GM19397 (cell line): ENCODE measurements around the gene GJB4.
"Not testable (repeated sequence)": the region's sequence is repeated elsewhere in the genome, so short reads cannot be mapped to it uniquely, and the experiment has no call there.

Experiments
- ATAC-seq: cut with Tn5 transposase; IDR thresholded peaks from one replicate; pipeline ENCODE4 v1.9.1; 2021; ENCODE audit warnings: mild to moderate bottlenecking, moderate library complexity; ENCODE audit not compliant: unreplicated experiment

The GJB4 gene

DNA sequence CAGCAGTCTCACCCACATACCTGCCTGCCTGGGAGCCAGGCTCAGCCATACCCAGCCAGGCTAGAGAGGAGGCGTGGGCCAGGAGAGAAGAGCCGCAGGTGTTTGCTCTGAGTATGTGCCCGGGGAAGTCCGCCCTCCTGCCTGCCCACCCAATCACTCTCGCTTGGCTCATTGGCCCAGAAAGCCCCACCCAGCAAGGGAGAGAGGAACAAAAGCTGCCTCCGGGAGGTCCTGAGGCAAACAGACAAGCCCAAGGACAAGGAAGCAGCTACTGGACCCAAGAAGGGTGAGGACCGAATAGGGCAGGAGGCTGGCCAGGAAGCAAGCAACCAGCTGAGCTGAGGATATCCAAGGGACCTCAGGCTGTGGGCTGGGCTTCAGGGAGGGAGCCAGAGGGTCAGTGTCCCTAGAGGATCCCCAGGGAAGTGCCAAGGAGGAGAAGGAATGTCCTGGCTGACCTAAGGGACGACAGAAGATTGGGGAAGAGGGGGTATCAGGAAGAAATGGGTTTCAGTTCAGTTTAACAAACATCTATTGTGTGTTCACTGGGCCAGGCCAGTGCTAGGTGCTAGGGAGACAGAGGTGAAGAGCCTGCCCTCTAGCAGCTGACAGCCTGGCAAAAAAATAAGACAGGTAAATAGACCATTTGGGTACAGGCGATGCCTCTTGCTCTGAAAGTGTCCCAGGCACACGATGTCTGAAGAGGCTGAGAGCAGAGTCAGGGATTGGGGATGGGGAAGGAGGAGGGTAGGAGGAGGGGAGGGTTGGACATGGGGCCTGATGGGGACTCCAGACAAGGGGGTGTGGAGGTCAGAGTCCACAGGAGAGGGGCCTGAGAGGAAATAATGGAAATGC, at the start of gene GJB4:
Gene GJB4, plus strand, starts transcription at position 238 of the 855 bp plus-strand sequence. CDS start 1,515 bp downstream, outside the sequence.
- no peak for ATAC-seq

DNA sequence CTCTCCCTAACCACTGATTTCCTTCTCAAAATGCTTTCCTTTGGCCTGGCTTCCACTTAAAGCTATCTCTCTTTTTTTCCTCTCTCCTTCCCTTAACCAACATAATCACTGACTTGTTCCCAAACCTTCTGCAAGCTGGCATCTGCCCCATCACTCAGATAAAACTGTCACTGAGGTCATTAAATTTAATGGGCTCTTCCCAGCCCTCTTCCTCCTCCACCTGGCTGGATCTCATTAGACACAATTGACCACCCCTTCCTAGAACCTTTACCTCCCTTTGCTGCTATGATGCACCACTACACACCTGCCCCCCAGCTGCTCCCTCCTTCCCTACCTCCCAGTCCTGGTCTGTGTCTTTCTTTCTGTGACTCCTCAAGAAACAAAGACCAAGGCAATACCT, 48.7 kb upstream of the GJB4 start:
- ATAC-seq = no peak

DNA sequence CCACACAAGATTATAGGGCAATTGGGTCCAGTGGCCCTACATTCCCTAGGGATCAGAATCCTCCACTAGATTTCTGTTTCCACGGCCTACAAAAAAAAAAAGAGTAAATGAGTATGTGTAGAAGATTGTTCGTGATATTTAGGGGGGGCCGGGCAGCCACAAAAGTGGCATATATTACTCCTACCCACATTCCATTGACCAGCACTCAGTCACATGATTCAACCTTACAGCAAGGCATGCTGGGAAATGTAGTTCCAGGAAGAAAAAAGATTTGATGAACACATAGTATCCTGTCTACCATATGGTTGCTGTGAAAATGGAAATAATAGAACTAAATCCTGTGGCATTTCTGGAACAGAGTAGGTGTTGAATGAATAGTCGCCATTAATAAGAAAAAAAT, 48.1 kb upstream of the GJB4 start:
- ATAC-seq = no peak

DNA sequence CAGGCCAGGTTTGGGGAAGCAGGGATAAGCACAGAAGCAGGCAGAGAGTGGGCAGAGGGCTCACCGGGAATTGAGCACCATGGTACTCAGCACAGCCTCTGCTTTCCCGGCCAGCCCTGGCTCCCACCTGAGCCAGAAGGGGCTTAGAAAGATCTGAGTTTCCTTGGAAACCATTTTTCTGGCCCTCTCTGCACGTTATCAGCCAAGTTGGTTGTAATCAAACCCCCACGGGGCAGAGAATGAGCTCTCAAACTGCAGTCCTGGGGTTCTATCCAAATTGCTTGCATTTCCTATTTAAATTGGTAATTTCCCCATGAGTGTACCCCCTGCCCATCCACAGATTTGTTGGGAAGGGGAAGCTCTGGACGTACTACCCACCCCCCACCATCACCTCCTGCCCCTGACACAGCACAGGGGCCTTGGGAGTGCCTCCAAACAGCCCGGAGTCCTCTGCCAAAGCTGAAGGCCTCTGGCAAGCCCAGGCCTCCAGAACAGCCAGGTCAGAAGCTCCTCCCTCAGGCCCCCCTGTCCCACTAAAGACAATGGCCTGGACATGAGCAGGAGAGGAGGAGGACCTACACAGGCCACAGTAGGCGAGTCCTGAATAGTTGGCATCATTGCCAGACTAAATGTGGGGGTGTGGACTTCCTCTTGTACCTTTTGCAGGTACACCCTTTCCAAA, 47.4 kb upstream of the GJB4 start:
- no peak for ATAC-seq

DNA sequence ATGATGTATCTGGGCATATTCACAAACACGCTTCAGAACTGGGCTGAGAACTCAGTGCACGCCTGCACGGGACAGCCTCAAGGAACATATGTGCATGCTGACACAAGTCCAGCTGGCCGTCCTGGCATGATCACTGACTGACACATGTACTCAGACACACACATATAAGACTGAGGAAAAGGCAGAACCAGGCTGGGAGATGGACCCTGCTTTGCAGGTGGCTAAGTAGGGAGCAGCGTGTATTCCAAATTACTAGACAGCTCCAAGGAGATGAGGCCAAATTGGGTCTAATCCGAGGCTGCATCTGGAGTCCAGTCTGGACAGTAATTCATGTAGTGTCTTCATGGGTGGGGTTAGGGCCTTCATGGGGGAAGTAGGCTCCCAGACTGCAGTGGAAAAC, 46.1 kb upstream of the GJB4 start:
- ATAC-seq = no peak

DNA sequence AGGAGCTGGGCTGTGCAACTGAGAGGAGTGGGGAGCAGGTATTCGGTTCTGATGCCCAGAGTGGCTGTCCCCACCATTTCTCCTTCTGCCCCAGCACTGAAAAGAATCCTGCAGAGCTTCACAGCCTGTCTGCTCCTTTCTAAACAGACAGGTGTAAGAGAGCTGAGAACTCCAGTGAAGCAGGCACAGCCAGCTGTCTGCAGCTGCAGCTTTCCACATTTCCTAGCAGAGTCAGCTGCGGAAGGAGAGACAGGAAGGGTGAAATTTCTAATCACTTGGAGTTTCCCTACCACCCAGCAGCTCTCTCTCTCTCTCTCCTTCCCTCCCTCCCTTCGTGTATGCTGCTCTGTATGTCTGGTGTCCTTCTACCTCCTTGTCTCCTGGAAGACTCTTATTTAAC, 45.2 kb upstream of the GJB4 start:
- ATAC-seq = no peak

DNA sequence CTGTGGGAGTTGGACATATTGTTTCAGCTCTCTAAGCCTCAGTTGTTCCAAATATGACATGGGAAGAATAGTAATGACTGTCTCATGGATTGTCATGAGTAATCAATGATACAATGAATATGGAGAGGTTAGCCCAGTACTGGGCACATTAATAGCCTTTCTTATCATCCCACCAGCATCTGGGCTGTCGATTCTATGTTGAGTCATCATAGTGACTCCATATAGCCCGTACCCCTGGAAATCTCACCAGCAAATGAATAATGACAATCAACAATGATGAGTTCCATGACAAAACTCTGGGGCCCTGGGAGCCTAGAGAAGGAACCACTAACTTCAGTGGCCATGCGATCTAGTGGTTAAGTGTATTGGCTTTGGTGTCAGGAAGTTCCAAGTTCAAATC, 44.4 kb upstream of the GJB4 start:
- ATAC-seq = no peak

DNA sequence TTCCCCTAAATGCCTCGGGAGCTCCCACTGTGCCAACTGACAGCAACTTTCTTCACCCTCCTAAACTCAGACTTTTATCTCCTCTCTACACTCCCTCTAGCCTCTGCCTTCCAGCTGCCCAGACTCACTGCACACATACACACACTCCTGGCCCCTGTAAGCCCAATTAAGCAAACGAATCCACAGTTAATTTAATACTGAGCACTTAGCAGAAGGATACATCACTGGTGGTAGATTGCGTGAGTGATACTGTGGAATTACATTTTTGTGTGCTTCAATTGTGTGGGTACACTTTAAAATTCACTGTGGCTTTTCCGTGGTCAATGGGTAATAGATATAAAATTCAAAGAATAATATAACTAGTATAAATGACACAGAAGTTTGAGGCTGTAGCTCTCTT, 38.3 kb upstream of the GJB4 start:
- ATAC-seq = no peak

DNA sequence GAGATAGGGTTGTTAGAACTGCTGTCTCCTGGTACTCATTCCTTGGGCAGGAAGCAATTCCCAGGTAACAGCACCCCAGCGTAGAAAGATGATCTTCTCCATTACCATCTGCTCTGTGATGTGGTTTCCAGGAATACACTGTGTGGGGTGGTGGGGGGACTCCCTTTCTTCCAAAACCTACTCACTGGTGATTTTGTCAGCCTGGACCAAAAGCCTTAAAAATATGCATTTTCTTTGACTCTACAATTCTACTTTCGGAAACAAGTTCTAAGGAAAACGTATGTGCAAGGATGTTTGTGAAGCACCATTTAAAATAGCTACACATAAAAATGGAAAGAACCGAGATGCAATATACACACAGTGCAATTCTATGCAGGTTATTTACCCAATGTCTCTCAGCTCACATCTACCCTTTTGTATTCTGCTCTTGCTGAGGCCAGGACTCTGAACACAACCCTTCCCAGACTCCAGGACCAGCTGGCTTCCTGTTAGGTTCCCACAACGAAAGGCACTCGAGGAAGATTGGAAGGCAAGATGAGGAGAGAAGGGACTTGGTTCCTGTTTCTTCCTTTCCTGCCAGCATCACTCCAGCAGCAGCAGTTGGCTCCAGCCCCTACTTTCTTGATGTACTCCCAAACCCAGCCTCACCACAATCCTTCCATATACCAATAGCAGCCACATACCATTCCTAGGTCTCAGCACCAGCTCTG, 37.7 kb upstream of the GJB4 start:
- ATAC-seq = no peak

DNA sequence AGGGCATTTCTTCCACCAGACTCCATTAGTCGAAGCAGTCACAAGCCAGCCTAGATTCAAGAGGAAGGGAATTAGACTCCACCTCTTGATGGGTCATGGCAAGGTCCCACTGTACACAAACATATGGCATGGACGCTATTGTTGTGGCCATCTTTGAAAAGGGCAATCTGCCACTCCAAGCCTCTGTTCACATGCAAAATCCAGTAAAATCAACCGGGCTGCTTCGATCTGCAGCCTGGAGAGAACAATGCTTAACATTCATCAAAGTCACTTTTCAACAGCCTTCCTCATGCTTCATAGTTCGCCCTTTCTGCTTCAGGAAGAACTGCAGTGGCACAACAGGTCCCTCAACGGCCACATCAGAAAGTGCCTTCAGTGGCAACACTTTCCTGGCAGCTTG, 32.7 kb upstream of the GJB4 start:
- no peak for ATAC-seq

DNA sequence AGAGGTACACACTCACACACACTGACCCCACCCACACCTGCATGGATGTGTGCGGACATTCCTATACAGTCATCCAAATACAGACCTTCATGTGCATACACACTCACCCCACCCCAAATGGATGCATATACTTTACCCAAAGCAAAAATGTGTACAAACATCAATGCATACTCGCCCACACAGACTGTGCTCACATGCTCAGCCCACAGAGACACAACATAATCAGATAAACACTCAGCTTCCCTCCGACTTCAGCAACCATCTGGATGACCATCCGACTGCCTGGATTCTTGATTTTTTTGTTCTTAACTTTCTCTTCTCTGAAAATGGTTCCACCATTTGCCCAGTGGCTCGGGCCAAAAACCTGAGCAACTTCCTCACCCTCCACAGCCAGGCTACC, 29.1 kb upstream of the GJB4 start:
- ATAC-seq = no peak

DNA sequence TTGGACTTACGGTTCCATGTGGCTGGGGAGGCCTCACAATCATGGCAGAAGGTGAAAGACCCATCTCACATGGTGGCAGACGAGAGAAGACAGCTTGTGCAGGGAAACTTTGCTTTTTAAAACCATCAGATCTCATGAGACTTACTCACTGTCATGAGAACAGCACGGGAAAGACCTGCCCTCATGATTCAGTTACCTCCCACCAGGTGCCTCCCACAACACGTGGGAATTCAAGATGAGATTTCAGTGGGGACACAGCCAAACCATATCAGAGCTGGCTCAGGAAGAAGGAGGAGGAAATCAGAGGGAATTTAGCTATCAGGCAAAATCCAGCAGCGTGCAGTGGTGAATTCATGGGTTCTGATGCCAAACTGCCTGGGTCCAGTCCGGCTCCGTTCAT, 26.7 kb upstream of the GJB4 start:
- ATAC-seq = not testable (repeated sequence)

DNA sequence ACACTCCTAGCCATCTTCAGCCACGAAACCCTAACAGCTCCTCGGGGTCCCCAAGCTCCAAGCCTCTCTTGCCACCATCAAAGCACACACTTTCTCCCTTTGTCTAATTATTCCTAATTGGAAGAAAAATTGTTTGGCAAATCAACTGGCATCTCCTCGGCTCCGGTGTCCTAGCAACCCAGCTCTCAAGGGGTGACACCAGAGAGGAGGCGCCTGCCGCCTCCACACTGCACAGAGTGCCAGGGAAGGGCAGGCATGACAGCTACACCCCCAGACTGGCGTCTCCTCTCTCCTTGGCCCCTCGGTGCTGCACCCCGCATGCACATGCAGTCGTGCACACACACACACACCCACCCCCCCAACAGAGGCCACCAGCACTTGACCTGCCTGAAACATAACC, 22.8 kb upstream of the GJB4 start:
- no peak for ATAC-seq

DNA sequence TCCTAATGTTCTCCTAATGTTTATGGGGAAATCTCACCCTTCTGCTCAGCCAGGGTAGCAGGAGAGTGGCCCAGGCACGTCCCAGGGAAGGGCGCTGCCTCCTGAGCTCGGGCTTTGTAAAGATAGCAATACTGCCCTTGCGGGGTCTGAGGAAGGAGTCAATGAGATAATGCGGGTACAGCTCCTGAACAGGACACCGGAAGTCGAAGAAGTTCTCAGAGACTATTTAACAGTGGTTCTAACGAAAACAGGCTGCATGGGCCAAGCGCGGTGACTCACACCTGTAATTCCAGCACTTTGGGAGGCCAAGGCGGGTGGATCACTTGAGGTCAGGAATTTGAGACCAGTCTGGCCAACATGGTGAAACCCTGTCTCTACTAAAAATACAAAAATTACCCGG, 22.3 kb upstream of the GJB4 start:
- ATAC-seq = not testable (repeated sequence)

DNA sequence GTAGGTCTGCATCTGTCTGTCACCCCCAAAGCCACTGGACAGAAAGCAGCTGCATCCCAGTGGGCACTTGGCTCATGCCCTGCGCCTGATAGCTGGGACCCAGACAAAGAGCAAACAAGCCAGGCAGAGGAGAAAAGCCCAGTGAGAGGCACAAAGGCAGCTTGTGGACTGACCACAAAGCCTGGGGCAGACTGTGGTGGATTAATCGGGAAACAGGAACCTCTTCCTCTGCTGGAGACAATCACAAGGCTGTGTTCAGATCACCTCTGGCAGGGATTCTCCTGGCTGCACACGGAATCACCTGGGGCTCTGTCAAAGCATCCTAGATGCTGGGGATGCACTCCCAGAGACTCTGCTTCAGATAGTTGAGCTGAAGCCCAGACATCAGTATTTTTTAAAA, 19.9 kb upstream of the GJB4 start:
- ATAC-seq = no peak

DNA sequence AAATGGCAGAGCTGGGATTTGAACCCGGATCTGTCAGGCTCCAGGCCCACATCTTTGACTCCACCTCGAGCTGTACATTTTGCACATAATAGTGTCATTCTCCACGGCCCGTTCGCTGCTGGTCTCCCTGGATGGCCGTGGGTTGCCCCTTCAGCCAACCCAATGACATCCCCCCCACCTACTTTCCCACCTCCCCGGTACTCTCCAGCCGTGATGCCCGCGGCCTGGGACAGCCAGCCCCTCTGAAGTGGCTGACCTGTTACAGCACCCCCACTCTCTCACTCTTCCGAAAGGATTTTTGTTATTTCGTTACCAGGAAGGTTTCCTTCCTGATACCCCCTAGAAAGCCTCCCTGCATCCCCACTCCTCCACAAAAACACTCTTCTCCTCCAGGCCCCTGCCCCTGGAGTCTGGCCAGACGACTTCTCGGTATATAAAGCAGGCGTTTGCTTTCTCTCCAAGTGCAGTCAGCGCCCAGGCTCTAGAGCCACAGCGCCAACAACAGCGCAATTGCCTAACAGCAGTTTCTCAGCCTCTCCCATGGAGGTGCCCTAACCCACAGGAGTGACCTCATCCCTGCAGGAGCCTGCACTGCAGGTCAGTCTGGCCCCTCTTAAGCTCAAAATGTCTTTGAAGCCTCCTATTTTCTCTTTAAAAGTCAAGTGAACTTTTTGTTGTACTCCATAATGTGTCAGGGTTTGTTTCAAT, 19.2 kb upstream of the GJB4 start:
- no peak for ATAC-seq

DNA sequence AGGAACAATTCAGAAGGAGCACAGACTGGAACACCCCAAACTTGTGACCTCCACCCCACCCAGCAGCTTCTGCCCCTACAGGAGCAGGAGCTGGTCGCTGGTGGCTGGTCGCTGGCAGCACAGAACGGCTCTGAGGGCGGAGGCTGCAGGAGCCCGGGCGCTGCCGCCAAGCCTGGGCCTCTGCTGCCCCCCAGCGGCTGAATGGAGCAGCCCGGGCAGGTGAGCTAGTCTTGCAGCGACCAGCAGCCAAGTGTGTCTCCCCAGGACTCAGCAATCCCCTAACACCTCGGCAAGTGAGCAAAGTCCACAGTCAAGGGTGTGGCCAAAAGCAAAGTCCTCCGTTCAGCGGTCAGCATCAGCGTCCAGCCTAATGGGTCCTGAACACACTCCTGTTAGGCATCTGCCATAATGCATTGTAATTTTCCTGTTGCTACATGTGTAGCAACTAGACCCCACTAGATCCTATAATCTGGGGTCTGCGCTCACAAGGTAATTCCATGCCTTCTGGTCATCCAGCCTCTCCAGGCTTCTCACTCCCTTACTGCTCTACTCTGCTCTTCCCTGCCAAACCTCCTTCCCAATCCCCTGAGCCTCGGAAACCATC, 16.8 kb upstream of the GJB4 start:
- no peak for ATAC-seq

DNA sequence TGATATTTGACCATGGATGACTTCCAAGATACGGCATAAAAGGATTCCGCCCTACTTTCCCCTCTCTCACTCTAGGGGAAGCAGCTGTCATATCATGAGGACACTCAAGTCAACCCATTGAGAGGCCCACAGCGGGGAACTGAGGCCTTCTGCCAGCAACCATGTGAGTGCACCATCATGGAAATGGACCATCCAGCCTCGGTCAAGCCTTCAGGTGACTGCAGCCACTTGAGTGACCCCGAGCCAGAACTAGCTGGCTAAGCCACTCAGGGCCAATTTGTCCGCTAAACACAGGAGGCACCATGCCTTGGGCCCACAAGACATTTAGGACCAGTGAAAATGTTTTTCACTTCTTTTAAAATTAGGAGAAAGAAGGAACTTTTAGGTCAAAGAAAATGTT, 15.8 kb upstream of the GJB4 start:
- no peak for ATAC-seq

DNA sequence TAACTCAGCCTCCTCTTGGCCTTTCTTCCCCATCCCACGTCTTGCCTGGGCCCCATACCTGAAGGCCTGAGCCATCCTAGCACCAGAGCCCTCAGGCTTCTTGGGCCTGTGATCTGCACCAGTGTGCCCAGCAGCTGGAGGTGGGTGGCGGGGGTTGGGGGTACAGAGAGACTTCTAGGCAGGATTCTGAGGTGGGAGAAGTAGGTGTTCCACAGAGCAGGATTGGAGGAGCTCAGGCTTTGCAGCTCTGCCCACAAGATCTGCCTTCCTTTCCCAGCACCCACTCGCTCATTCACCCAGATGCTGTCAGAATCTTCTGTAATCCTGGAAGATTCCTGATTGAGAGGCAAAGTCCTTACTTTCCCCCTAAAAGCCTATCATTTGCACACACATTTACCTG, 14.7 kb upstream of the GJB4 start:
- no peak for ATAC-seq

DNA sequence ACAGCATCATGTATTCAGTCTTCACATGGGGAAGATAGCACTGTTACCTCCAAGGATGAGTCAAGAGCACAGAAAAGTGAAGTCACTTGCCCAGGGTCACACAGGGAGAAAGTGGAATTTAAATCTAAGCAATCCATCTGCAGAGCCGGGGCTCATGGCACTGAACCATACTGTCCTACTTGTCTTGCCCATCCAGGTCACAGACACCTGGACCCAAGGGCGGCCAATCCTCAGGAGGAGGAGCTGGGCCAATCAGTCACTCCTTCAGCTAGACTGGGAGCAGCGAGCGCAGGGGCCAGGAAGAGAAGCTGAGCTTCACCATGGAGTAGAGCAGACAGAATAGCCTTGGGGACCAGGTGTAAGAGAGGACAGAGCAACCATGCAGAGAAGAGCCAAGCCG, 13.9 kb upstream of the GJB4 start:
- ATAC-seq = no peak

DNA sequence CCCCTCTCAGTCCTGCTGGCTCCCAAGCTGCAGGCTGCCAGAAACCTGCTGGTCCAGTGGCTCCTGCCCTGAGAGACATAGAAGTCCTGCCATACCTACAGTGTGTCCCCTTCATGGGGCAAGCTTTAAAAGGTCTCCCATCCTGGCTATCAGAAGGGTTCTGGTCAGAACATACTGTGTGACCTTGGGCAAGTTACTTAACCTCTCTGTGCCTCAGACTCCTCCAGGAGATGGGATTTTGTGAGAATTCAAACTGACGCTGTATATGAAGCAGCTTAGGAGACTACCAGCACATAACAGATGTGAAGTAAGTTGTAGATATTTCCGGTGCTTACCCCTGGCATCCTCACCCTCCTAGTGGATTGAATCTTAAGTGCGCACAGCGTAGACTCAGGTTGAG, 13.4 kb upstream of the GJB4 start:
- ATAC-seq = no peak
